Fibroblast of lung (primary cell): ENCODE results near the gene CBY3. TPM values are rescaled to one million over a fixed set of nuclear protein-coding genes. Genes with fewer than 3 reads are reported as not detected.

Experiments used
- DNase-seq, 2 donors: peaks; one replicate each; pipeline versions ENCODE4 v3.0.0 to v3.0.0-alpha.2; 2010; ENCODE audit warnings: low read depth in 2 of 2
- H2AFZ ChIP-seq: 2 replicates; pipeline ENCODE4 v1.5.1; 2012; ENCODE audit warnings: low read length, control low read depth, inconsistent platforms
- H3K27ac ChIP-seq: 2 replicates; pipeline ENCODE4 v1.5.1; 2011; ENCODE audit warnings: low read length, control low read depth; ENCODE audit not compliant: insufficient read depth
- H3K27me3 ChIP-seq: 2 replicates; pipeline ENCODE4 v1.5.1; 2011; ENCODE audit warnings: mild to moderate bottlenecking, low read length; ENCODE audit not compliant: control insufficient read depth, insufficient read depth
- H3K36me3 ChIP-seq: 2 replicates; pipeline ENCODE4 v1.5.1; 2011; ENCODE audit warnings: low read length; ENCODE audit not compliant: control insufficient read depth, insufficient read depth
- H3K4me1 ChIP-seq: 2 replicates; pipeline ENCODE4 v1.5.1; 2011; ENCODE audit warnings: low read length; ENCODE audit not compliant: control insufficient read depth, insufficient read depth; ENCODE audit errors: extremely low read depth
- H3K4me2 ChIP-seq: 2 replicates; pipeline ENCODE4 v1.5.1; 2011; ENCODE audit warnings: low read length, control low read depth; ENCODE audit not compliant: insufficient read depth; ENCODE audit errors: extremely low read depth
- H3K4me3 ChIP-seq, 4 experiments: fragments of 200-600 bp in 1 of 4; sonication (generic) in 1 of 4; replicated peaks in 1 of 4; 2 replicates each; pipeline ENCODE4 v1.5.1; 2011 to 2016; ENCODE audit warnings: low read length in 4 of 4, low read depth in 3 of 4, mild to moderate bottlenecking in 3 of 4, control low read depth in 2 of 4, inconsistent platforms in 1 of 4, mixed read lengths in 1 of 4; ENCODE audit not compliant: insufficient read depth in 1 of 4; ENCODE audit errors: control extremely low read depth in 1 of 4
- H3K79me2 ChIP-seq: 2 replicates; pipeline ENCODE4 v1.5.1; 2012; ENCODE audit warnings: mild to moderate bottlenecking, low read length, inconsistent platforms; ENCODE audit not compliant: control insufficient read depth, insufficient read depth
- H3K9ac ChIP-seq: 2 replicates; pipeline ENCODE4 v1.5.1; 2011; ENCODE audit warnings: mild to moderate bottlenecking, low read length, control low read depth; ENCODE audit not compliant: insufficient read depth
- H3K9me3 ChIP-seq: 2 replicates; pipeline ENCODE4 v1.5.1; 2012; ENCODE audit warnings: low read depth, low read length; ENCODE audit not compliant: control insufficient read depth, insufficient read depth
- H4K20me1 ChIP-seq: 2 replicates; pipeline ENCODE4 v1.5.1; 2011; ENCODE audit warnings: low read length; ENCODE audit not compliant: control insufficient read depth, insufficient read depth; ENCODE audit errors: extremely low read depth
- CTCF ChIP-seq, 2 donors: IDR thresholded peaks in 1 of 2; conservative IDR thresholded peaks in 1 of 2; 1 replicate in 1 of 2; 2 replicates in 1 of 2; pipeline ENCODE4 v1.5.1; 2011 to 2012; ENCODE audit warnings: low read length in 2 of 2, control low read depth in 1 of 2, inconsistent platforms in 1 of 2, low read depth in 1 of 2, mild to moderate bottlenecking in 1 of 2
- EZH2 ChIP-seq: IDR thresholded peaks from 2 replicates; pipeline ENCODE4 v1.5.1; 2012; ENCODE audit warnings: low read length, control low read depth, mild to moderate bottlenecking; ENCODE audit errors: missing control alignments
- polyA plus RNA-seq, 2 donors: library from polyadenylated mRNA; depleted of rRNA in 1 of 2; stranded (reverse) in 1 of 2; unstranded in 1 of 2; fragments of >200 nt; gene quantifications; 2 replicates each; pipeline ENCODE4 v1.2.1, GENCODE V29; 2011 to 2012; ENCODE audit warnings: missing spikeins in 1 of 2
- total RNA-seq: library from RNA; depleted of rRNA; stranded (reverse); fragments of >200 nt; gene quantifications from 2 replicates; pipeline ENCODE4 v1.2.1, GENCODE V29; 2014

Gene CBY3
- total and polyA plus RNA-seq, 2 donors (not counting 1 experiment from before 2014, with no cell fraction given): not detected

DNA sequence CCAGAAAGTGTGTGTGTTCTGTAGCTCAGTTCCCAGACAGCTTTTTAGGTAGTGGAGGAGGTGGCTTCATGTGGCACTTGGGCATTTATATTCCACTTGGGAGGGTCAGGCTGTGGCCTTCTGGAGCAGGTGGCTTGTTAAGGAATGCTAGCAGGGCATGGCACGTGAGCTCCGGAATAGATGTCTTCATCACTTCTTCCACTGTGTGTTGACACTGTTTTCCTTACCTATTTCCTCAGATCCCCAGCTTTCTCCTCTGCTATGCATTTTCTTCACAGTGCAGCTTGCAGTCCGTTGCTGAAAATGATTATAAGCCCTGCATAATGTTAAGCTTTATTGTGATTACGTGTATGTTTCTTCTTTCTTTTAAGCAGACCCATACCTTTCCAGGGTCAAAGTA is 48.5 kb upstream of the CBY3 start:
- Histone ChIP-seq H3K4me1 (peaks cover 3% of the 10 kb centered on the region), H3K79me2 (peaks cover 13% of the 10 kb centered on the region), H3K9ac (no peak overlapping the region), H3K27me3 (no peaks in the 10 kb centered on the region), H3K4me3 (no peak overlapping the region), H3K9me3 (no peaks in the 10 kb centered on the region), H2AFZ (no peak overlapping the region), H3K4me2 (no peak overlapping the region), H3K27ac (no peak overlapping the region), H3K36me3 (peaks cover 11% of the 10 kb centered on the region), H4K20me1 (no peaks in the 10 kb centered on the region)
- TF ChIP-seq EZH2 (no peak), CTCF (conservative IDR thresholded peaks at IDR 0.05 in 1 of 2, IDR thresholded peaks at IDR 0.05 in 1 of 2; ENCODE audit: low read depth in 1 of 2, low read length in 2 of 2) (no peak)
- DNase-seq: no peak

DNA sequence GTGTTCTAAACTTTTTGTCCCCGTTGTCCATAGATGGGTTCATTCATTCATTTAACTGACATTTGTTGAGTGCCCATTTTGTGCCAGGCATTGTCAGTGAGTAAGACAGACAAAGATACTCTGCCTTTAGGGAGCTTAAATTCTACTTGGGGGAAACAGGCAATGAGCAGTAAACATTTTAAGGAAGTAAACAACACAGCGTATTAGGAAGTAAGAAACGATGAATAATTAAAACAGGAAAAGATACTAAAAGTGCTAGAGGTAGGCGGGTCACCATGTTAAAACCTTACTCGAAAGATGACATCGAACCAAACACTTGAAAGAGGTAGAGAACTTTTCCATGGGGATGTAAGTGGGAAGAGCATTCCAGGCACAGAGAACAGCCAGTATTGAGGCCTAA is 46.3 kb upstream of the CBY3 start:
- Histone ChIP-seq H3K27ac (no peak overlapping the region), H4K20me1 (no peaks in the 10 kb centered on the region), H3K4me1 (peaks cover 3% of the 10 kb centered on the region), H2AFZ (no peak overlapping the region), H3K79me2 (peaks cover 3% of the 10 kb centered on the region), H3K4me3 (no peak overlapping the region), H3K36me3 (peaks cover 16% of the 10 kb centered on the region), H3K27me3 (no peaks in the 10 kb centered on the region), H3K4me2 (no peak overlapping the region), H3K9me3 (no peaks in the 10 kb centered on the region), H3K9ac (no peak overlapping the region)
- TF ChIP-seq CTCF (conservative IDR thresholded peaks at IDR 0.05 in 1 of 2, IDR thresholded peaks at IDR 0.05 in 1 of 2; ENCODE audit: low read depth in 1 of 2, low read length in 2 of 2) (no peak), EZH2 (no peak)
- DNase-seq: no peak

- no peak for TF ChIP-seq CTCF (conservative IDR thresholded peaks at IDR 0.05 in 1 of 2, IDR thresholded peaks at IDR 0.05 in 1 of 2; ENCODE audit: low read depth in 1 of 2, low read length in 2 of 2)
- TF ChIP-seq EZH2: no peak
- Histone ChIP-seq H3K27ac (no peak overlapping the region), H3K9me3 (no peaks in the 10 kb centered on the region), H3K36me3 (peaks cover 18% of the 10 kb centered on the region), H3K79me2 (peaks cover 5% of the 10 kb centered on the region), H2AFZ (no peak overlapping the region), H3K4me2 (no peak overlapping the region), H3K9ac (no peak overlapping the region), H3K4me3 (no peak overlapping the region), H3K4me1 (no peaks in the 10 kb centered on the region), H3K27me3 (no peaks in the 10 kb centered on the region), H4K20me1 (no peaks in the 10 kb centered on the region)
- DNase-seq: no peak
Measured at GRCh38 chr5:179724163-179724562, 43.3 kb upstream of the CBY3 start.
